SKM-1 (cell line): ENCODE results near the gene GABRA5.
"Not testable (repeated sequence)": the region's sequence is repeated elsewhere in the genome, so short reads cannot be mapped to it uniquely, and the experiment has no call there.

ENCODE experiments used
- DNase-seq: peaks from one replicate; lab custom pipeline; 2025; ENCODE audit not compliant: unreplicated experiment; lab: John Stamatoyannopoulos, UW

GABRA5 gene

DNA sequence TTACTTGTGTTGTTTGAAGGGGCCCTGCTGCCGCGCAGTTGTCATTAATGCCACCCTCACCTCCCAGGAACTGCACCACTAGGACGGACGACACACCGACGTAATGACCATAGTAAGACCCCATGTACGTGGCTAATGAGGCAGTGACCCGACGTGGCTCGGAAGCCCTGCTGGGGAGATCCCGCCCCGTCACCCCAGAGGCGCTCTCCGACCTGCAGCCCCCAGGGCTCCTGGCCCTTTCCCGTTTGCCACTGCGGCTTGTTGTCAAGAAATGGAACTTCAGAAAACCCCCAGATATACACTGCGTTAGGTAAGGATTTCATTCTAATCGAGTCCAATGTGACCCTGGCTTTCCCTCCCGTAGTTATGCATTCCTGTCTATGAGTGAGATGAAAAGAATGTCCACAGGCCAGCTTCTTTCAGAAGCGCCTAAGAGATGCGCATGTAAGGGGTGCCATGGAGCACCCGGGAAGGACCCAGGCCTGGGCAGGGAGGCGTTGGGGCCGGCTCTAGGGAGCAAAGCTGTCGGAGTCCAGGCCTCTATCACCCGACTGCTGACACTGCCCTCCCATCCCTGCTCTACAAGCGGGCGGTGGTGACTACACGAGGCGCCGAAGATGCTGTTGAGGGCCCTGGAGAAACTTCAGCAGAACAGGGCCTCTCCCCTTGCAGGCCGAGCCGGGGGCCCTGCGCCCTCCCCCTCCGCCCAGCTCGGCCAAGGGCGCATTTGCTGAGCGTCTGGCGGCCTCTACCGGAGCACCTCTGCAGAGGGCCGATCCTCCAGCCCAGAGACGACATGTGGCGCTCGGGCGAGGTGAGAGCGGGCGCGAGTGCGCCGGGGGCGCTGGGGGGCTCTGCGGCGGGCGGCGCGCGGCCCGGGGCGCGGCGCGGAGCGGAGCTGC is at the start of gene GABRA5:
Gene GABRA5 (plus strand): TSS at position 765 of the 902 bp plus-strand sequence. CDS start 2,187 bp downstream, outside the sequence.
- DNase-seq = peak; percentile 31

DNA sequence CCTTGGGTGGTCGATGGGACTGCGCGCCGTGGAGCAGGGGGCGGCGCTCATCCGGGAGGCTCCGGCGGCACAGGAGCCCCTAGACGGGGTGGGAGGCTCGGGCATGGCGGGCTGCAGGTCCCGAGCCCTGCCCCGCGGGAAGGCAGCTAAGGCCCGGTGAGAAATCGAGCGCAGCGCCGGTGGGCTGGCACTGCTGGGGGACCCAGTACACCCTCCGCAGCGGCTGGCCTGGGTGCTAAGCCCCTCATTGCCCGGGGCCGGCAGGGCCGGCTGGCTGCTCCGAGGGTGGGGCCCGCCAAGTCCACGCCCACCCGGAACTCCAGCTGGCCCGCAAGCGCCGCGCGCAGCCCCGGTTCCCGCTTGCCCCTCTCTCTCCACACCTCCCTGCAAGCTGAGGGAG is 35.7 kb upstream of the GABRA5 start:
- not testable (repeated sequence) for DNase-seq

DNA sequence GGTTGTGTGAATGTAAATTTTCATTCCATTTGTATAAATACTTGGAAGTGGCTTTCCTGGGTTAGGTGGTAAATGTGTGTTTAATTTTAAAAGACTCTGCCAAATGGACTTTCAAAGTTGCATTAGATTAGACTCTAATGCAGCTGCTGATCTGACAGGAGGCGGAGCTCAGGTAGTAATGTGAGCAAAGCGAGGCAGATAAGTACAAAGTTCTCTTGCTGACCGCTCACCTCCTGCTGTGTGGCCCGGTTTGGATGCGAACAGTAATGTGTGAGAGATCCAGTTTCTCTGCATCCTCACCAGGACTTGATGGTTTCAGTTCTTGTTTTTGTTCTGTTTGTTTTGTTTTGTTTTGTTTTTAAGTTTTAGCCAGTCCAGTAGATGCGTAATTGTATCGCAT is 34.9 kb upstream of the GABRA5 start:
- DNase-seq = no peak

DNA sequence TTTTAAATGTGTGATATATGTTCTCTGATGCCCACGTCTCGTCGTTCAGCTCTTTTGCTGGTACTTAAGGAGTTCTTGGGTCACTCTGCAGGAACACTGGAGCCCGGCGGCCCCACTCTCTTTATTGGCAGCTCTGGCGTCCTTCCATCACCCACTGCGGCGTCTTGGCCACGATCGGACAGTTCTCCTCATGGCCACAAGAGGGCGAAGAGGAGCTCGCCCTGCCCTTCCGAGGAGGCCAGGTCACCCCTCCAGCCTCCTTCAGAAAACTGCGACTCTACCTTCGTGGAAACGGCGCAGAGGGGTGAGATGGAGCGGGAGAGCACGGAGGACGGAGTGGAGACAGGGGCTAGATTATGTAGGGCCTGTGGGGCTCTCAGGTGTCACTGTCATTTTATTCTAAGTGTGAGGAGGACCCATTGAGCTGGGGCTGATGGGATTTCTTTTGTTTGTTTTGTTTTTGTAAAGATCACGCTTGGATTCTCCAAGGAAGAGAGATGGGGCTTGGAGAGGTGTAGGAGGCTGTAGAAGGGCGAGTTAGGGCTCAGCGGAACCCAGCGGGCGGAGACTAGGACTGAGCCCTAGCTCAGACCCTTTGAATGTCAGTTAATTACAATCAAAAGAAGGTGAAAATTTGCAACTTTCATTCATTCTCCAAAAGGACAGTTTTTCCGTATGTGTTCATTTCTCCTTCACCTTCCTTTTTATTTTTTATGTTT is 28.0 kb upstream of the GABRA5 start:
- DNase-seq = no peak

DNA sequence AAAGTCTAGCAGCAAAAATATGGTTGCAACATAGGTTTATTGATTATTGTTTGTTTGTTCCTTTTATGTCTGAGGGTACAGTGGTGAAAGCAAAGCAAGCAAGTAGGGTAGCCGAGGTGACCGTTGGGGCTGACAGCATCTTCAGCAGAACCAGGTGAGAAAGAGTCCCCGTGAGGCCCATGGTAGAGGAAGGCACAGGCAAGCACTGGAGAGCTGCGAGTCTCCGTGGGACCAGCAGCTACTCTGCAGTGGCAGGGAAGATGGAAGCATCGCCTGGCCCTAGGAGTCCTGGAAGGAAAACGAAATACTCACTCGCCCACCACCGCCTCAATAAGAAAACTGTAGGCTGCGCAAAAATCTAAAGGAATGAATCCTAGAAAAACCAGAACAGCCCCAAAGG is 25.3 kb upstream of the GABRA5 start:
- DNase-seq = no peak

DNA sequence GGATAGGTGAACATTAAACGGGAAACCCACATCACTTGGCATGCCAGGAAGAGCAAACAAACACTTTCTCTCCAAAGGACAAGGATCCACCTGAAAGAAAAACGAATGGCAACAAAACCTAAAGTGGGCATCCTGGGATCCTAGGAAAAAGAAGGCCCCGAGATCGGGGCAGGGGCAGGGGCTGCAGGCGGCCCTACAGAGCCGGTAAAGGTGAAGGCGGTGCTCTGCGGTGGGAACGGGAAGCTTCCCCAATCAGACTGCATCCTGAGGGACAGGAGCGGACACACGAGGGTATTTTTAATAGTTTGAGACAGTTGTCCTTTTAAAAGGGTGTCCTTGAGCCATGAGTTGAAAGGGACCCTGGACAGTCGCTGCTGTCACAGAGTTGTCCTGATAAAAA is 24.9 kb upstream of the GABRA5 start:
- DNase-seq = no peak

DNA sequence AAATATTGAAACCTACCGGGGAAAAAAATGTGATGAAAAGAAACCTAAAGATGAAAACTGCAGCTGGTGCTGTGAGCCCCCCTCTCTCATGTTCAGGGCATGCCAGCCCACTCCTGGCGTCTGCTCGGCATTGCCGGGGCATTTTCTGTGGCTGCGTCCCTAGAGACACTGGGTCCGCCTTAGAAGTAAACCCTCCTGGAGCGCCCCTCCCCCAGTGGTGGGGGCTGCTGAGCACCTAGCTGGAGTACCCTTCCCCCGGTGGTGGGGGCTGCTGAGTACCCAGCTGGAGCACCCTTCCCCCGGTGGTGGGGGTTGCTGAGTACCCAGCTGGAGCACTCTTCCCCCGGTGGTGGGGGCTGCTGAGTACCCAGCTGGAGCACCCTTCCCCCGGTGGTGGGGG is 24.5 kb upstream of the GABRA5 start:
- no peak for DNase-seq

DNA sequence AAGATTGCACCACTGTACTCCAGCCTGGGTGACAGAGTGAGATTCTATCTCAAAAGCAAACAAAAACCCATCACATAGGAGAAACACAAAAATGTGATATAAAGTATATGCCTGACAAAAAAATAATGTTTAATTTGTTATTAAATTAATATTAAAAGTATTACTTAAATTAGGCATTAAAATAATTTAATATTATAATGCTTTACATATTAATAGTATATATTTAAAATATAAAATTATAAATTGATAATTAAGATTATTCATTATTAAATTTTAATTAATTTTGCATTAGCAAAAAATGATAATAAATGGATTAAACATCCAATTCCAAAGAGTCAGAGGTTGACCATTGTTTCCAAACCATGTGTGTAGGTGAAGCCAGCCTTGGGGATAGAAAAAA is 22.0 kb upstream of the GABRA5 start:
- no peak for DNase-seq

DNA sequence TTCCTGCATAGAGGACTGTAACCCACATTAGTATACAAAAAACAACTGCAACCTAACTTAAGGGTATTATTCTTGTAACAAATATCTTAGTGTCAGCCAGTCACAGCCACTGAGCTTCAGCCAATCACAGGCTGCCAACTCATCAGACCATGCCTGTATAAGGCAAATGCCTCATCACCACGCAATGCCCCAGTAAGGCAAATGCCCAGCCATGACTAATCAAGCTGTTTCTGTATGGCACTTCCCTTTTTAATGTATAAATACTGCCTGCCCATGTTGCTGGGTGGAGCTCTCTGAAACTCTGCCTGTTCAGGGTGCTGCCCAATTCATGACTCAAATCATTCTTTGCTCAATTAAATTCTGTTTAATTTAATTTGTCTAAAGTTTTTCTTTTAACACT is 18.4 kb upstream of the GABRA5 start:
- DNase-seq = no peak

DNA sequence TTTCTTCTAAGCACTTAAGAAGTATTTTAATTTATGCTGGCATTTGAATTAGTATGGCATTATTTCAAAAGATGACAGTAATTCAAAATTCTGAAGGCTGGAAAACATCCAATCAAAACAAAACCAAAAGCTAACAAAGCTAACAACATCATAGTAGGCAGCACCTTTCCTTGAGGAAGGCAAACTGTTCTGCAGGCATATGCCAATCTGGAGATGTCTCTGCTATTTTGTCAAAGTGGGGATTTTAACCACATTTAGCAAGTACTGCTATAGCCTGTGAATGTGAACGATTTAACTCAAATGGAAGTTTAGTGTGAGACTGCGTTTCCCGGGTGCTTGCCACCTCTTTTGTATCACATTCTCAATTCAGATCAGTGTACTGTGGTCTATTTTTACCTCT is 16.7 kb upstream of the GABRA5 start:
- no peak for DNase-seq

DNA sequence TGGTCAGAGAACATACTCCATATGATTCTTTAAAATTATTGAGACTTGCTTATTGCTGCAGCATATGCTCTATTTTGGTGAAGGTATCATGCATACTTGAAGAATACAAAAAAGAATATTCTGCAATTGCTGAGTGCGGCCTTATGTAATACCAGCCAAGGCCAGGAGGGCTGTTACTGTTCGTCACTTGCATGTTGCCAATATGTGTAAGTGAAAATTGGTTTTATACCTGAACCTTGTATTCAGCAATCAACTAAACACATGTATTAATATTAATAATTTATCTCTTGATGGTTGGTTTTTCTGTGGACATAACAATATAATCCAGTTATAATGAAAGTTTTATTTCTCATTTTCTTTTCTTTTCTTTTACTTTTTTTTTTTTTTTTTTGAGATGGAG is 13.9 kb upstream of the GABRA5 start:
- no peak for DNase-seq

DNA sequence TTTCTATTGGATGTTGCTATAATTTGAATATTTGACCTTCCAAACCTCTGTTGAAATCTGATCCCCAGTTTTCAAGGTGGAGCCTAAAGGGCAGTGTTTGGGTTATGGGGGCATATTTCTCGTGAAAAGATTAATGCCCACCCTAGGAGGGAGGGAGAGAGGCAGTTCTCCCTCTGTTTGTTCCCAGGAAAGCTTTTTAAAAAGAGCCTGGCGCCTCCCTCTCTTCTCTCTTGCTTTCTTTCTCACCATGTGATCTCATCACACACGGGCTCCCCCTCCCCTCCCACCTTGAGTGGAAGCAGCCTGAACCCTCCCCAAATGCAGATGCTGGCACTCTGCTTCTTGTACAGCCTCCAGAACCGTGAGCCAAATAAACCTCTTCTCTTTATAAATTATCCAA is 12.4 kb upstream of the GABRA5 start:
- DNase-seq = no peak

DNA sequence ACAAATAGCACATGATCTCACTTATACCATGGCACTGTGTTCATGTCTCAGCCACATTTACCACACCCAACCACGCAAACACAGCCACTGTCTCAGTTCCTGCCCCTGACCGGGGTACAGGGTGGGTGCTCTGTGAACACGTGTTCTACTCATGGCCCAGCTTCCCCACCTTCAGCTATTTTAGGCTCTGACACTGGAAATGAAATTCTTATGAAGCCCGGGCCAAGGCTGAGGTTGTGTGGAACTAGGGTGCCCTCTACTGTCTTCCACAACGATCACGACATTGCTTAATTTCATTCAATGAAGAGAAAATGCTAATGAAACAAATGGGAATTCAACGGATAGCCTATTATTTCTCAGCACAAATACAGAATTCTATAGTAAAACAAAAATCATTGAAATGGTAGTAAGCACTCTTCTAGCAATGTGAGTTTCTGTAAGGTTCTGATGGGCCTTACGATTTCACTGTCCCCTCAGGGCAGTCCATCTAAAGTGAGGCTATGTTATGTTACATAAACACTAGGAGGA is 2.1 kb upstream of the GABRA5 start:
- peak; percentile 37 for DNase-seq

DNA sequence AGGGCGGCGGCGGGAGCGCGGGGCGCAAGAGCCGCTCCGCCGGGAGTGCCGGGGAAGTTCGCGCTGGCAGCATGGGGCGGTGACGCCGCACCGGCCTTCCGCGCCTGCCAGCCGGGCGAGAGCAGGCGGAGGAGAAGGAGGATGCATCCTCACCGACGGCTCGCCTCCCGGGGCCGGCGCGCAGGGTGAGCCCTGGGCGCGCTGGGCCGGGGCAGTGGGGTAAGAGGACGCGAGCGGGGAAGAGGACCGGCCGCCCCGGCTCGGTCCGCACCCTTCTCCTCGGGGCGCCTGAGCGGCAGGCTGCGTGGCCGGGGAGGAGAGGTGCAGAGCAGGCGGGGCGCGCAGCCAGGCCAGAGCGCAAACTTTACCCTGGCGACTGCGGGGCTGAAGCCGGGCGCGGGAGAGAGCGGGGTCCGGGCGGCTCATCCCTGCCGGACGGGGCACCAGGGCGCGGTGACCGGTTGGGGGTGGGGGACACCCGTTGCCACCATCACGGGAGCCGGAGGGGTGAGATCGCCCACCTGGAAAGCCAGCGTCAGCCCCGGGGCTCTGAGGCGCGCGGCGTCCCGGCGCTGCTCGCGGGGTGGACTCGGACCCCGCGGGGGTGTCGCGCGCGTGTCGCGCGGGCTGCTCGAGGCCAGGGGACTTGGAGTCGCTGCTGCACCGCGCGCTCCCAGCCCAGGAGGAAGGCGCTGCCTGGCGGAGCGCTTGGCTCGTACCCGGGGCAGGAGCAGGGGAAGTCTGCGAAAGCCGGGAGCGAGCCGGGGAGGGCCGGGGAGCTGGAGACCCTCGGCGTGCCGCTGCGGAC is 542 bp downstream of the GABRA5 start:
- DNase-seq = no peak

DNA sequence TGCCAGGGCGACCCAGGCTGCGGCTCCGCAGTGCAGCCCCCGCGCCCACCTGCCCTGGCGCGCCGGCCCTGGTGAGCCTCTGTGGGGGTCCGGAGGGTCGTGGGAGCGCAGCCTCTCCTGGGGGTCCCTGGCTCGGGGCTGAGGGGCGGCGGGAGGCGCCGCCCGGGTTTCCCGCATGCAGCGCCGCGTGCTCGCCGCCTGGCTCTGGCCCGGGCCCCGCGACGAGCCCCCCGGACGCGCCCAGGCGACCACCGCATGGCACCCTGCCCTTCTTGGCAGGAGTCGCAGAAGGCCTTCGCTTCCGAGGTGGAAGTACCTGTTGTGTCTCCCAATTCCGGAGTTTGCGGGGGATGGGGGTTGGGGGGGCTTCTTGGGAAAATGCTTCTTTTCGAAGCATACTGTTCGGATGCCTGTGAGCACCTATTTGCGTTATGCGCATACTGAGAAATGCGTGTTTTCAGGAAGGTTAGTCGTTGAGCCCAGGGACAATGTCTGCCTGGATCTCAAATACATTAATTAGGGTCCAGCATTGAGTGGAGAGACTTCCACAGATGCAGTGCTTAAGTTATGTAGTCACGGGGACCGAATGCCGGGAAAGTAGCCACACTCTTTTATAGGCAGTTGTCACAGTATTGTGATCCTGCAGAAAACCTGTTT is 1.3 kb downstream of the GABRA5 start:
- DNase-seq = no peak

DNA sequence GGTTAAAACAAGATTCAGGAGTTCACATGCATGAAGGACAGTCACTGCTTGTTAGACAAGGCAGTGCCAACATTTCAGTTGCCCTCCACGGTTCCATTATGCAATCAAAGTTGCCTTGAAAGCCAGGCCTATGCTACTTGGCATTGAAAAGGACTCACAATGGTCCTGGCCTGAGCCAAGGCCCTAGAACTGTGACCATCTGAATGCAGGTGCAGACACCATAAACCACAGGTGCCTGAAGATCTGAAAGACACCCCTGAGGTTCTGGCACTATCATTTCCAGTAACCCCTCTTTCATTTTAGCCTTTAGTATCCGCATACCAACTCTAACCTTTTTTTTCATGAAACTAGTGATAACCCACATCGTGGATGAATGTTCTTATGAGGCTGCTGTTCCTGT is 2.8 kb downstream of the GABRA5 start:
- no peak for DNase-seq

DNA sequence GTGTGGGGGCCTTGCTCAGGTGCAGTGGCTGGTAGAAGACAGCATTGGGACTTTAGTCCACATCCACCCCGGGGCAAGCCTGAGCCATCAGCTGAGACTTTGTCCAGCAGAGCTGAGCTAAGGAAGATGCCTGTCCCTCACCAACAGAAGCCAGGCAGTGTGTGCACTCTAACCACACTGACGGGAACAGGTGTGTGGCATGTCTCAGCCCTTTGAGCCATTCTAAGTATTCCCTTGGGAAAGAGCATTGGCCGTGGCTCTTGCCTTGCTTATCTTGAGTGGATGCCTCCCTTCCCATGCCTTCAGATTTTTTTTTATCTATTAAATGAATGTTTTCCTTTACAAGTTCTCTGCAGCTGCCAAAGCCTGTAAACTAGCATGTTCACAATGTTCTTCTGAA is 3.5 kb downstream of the GABRA5 start:
- no peak for DNase-seq

DNA sequence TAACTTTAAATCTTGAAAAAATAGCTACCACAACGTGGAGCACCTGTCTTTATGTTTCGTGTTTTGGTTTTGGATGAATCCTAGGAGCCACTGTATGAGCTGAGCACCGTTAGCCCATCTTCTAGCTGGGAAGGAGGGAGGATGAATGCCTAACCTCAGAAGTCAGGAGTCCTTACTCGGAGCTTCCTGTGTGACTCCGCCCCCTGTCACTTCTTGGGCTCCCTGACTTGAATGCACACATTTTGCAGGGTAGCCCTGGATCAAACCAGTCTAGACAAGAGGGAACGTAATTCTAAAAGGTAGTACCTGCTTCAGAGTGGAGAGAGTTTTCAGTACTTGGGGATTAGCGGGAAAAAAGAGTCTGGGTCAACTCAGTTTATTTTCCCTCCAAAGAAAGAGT is 5.3 kb downstream of the GABRA5 start:
- DNase-seq = no peak

DNA sequence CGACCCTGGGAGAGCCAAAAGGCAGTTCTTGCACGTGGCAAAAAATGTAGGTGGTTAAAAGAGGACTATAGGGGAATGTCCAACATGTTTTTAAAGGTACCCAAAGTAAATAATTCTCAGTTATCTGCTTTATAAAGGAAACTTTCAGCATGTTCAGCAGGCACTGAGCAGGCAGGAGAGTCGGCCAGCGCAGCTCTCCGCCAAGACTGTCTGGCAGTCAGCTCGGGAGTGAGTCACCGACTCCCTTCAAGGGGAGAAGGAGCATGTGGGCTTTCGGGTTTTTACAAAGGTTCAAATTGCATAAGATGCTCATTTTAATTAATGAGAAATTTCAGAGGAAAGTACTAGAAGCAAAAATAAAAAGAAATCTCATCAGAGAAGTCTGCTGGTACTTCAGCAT is 7.0 kb downstream of the GABRA5 start:
- DNase-seq = no peak

DNA sequence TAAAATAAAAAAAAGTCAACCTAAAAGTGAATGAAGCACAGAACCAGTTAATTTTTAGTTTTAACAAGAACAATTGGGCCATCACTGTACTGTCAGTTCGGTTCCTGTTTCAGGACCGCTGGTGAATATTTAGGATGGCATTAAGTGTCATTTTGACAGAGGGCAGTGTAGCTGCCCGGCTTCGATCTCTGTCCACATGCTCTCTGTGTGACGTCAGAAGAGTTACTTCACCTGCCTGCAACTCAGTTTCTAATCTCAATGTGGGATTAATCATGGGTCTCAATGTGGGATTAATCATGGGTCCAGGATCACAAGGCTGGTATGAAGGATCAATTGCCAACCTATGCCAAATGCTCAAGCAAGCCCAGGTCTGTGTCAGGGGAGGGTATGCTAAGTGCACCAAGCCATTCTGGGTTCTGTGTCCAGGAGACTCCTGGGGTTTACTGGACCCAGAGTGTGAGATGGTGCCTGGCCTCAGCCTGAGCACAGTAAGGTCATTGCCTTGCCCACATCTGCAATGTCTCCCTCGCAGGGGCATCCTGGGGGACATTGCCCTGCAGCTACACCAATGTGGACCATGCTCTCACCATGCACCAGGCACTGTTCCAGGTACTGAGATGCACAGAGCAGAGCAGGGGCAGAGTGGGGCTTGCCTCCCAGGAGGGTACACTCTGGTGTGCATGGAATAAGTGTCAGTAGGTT is 8.1 kb downstream of the GABRA5 start:
- no peak for DNase-seq
